Measurements from ENCODE around the gene ACSS2.
A peak's percentile ranks its signal among the peaks of the same experiment; 100 is the strongest.

The ACSS2 gene

GRCh38 chr20:34876406-34877282 is at the start of gene ACSS2:
Gene ACSS2 (plus strand): TSS chr20:34876612. CDS start chr20:34876646, 34 bp downstream.
- peak; percentile 99 for DNase-seq

GRCh38 chr20:34829191-34829590 is 47.2 kb upstream of the ACSS2 start:
- DNase-seq = no peak

- no peak for DNase-seq
Observed at GRCh38 chr20:34831936-34832335, 44.5 kb upstream of the ACSS2 start.

GRCh38 chr20:34834459-34834893 is 41.9 kb upstream of the ACSS2 start:
- DNase-seq = no peak

GRCh38 chr20:34842143-34842542 is 34.3 kb upstream of the ACSS2 start:
- no peak for DNase-seq

- no peak for DNase-seq
Observed at GRCh38 chr20:34843421-34843820, 33.0 kb upstream of the ACSS2 start.

- DNase-seq = no peak
Observed at GRCh38 chr20:34848597-34848996, 27.8 kb upstream of the ACSS2 start.

- DNase-seq = no peak
Observed at GRCh38 chr20:34849778-34850177, 26.6 kb upstream of the ACSS2 start.

- no peak for DNase-seq
Observed at GRCh38 chr20:34850969-34851368, 25.4 kb upstream of the ACSS2 start.

- DNase-seq = no peak
Observed at GRCh38 chr20:34852298-34852697, 24.1 kb upstream of the ACSS2 start.

- no peak for DNase-seq
Observed at GRCh38 chr20:34859367-34859766, 17.0 kb upstream of the ACSS2 start.

GRCh38 chr20:34859826-34860545 is 16.4 kb upstream of the ACSS2 start:
- no peak for DNase-seq

- no peak for DNase-seq
Observed at GRCh38 chr20:34861386-34862084, 14.9 kb upstream of the ACSS2 start.

- no peak for DNase-seq
Observed at GRCh38 chr20:34862724-34863123, 13.7 kb upstream of the ACSS2 start.

- DNase-seq = no peak
Observed at GRCh38 chr20:34863421-34863965, 12.9 kb upstream of the ACSS2 start.

- DNase-seq = no peak
Observed at GRCh38 chr20:34864216-34864615, 12.2 kb upstream of the ACSS2 start.

- DNase-seq = no peak
Observed at GRCh38 chr20:34871320-34871926, 5.0 kb upstream of the ACSS2 start.

- peak in 1 of 2 experiments; percentile 6 for DNase-seq
Observed at GRCh38 chr20:34871966-34872621, 4.3 kb upstream of the ACSS2 start.

GRCh38 chr20:34872622-34873224 is 3.7 kb upstream of the ACSS2 start, which contains the start of gene GGT7:
Gene GGT7 (minus strand): TSS chr20:34872856. CDS start chr20:34872815, 41 bp downstream.
- DNase-seq = peak; percentile 89 to 90

- no peak for DNase-seq
Observed at GRCh38 chr20:34873583-34874093, 2.8 kb upstream of the ACSS2 start.

- peak; percentile 71 to 77 for DNase-seq
Observed at GRCh38 chr20:34874094-34874654, 2.2 kb upstream of the ACSS2 start.

All from activated CD4-positive, alpha-beta T cell treated with anti-CD3 and anti-CD28 coated beads, Interleukin-2, amount 50 U/mL, for 48 hours (primary cell).